Fibroblast of skin of left quadriceps (primary cell): Measurements from ENCODE around the gene SLC5A2.
A peak's percentile ranks its signal among the peaks of the same experiment; 100 is the strongest.
"Not testable (repeated sequence)": the region's sequence is repeated elsewhere in the genome, so short reads cannot be mapped to it uniquely, and the experiment has no call there.

Source experiments
- DNase-seq, 2 experiments: peaks; one replicate each; pipeline ENCODE4 v3.0.0-alpha.2; 2013; ENCODE audit warnings: low read depth in 2 of 2

The SLC5A2 gene

DNA sequence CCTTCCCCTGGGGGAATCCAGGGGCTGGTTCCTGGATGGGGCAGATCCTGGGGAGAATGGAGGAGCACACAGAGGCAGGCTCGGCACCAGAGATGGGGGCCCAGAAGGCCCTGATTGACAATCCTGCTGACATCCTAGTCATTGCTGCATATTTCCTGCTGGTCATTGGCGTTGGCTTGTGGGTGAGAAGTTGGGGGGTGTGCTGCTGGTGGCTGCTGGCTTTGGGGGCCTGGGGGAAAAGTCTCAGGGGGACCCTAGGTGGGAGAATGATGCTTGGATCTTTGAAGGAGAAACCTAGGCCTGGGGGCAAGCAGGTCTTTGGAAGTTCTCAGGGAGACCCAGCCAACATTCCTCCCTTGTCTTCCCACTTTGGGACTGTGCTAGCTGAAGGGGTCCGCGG is at the start of gene SLC5A2:
Gene SLC5A2, plus strand, starts transcription at position 43 of the 400 bp plus-strand sequence. Its CDS starts 14 bp downstream, at position 57.
- no peak for DNase-seq

DNA sequence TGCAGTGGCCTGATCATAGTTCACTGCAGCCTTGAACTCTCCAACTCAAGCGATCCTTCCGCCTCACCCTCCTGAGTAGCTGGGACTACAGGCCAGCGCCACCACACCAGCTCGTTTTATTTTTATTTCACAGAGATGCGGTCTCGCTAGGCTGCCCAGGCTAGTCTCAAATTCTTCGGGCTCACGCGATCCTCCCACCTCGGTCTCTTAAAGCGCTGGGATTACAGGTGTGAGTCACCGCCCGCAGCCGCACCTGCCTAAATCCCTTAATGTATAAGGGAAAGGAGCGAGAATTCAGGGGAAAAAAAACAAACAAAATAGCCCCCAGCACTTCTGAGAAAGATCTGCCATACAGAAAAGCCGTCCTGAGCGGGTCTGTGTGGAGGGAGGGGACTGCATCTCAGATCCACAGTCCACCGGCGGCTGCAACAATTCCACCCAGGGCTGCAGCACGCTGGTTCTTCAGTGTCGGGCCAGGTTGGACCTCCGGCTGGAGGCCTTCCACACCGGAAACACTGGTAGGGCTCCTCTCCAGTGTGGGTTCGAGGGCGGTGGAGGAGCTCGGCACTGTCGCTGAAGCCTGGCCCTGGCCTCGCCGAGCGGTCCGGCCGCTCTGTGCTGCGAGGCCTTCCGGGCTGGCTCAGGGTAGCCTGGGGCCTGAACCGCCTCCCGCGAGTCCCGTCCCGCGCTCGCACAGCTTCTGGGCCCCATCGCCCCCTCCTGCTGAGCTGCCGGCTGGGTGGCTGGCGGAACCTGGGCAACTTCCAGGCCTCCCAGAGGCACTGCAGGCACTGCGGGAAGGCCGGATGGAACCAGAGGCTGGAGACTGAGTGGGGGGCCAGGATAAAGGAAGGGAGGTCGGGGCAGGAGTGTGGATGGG is 47.3 kb upstream of the SLC5A2 start:
- DNase-seq: no peak

DNA sequence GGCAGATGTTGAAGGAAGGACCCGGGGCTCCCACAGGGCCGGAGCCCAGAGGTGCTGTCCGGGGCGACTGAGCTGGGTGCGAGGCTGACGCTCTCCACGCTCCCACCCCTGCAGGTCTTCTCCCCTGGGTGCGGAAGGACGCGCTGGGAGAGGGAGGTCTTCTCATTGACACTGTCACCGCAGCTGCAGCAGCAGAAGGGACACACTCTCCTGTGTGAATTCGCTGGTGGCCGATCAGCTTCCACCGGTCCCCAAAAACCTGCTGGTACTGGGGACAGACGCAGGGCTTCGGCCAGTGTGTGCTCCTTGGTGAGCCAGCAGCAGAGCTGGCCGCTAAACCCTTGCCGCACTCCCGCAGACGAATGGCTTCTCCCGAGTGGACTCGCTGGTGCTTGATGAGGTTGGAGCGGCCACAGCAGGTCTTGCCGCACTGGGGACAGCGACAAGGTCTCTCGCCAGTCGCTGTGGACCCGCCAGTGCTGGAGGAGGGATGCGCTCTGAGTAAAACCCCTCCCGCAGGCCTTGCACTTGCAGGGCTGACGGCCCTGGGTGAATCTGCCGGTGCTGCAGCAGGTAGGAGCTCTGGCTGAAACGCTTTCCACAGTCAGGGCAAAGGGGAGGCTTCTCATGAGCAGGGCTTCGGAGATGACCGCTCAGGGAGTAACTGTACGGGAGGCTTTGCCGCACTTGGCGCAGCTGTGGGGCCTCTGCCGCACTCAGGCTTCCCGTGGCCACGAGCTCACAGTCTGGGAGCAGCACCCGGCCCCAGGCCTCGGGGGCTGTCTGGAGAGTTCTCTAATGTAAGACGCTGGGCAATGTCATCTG is 46.5 kb upstream of the SLC5A2 start:
- DNase-seq: no peak

DNA sequence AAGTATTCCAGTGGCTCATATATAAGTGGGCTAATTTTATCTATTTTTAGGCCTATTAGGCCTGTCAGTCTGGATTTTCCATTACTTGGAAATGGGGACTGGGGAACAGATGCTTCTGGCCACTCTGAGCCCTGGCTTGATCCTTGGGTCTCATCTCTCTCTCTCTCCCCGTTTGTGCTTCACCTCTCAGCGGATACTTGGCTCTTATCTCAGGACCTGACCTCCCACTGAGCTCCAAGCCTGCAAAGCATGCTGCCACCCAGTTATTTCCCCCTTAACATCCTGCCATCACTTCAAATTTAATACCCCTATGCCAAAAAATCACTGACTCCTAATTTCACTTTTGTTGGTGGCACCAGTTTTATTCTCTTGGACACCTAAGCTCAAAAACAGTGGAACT is 44.5 kb upstream of the SLC5A2 start:
- DNase-seq: no peak

DNA sequence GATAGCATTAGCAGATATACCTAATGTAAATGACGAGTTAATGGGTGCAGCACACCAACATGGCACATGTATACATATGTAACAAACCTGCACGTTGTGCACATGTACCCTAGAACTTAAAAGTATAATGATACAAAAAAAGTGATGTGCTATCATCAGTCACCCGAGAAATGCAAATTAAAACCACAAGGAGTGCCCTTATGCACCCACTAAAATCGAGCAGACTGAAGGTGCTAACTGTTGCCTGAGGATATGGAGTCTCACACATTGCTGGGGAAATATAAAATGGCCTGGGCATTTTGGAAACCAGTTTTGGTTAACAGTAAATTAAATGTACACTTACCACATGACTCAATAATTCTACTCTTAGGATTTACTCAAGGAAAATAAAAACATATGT is 43.9 kb upstream of the SLC5A2 start:
- DNase-seq: not testable (repeated sequence)

DNA sequence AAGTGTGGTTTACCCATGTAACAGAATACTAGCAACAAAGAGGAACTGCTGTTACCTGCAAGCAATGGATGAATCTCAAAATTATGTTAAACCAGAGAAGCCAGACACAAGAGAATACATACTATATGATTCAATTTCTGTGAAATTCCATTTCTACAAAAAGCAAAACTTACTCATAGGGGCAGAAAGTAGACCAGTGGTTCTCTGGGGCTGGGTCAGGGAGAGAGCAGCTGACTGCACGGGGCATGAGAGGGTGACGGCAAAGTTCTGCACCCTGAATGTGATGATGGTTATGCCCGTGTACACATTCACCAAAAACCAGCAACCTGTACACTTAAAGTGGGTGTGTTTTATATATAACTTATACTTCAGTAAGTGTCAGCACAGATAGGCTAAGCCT is 43.4 kb upstream of the SLC5A2 start:
- DNase-seq: no peak

DNA sequence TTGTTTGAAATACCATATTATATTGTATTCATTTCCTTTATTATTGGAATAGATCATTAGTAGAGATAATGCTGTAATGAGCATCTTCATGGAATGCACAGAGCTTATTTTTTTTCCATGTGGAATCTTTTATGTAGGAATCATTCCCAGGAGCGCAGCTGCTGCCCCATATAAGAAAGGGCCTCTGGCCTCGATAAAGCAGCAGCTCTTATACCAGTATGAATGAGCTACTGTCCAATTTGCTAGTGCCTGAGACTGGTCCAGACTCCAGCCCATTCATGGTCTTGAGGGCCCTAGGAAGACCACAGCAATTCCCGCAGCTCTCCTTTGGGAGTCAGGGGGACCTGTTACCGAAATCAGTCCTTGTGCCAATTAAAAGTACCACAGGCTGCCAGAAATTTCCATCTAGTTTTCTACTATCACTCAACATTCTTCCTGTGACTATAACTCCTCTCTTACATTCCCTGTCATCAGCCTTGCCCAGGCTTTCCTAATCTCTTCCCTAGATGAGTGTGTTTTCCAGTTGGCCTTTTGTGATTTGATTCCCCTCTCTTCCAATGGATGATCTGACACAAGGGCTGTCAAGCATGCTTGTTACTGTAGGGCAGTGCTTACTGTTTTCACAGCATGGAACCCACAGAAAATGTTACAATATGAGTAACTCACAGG is 42.3 kb upstream of the SLC5A2 start:
- no peak for DNase-seq

DNA sequence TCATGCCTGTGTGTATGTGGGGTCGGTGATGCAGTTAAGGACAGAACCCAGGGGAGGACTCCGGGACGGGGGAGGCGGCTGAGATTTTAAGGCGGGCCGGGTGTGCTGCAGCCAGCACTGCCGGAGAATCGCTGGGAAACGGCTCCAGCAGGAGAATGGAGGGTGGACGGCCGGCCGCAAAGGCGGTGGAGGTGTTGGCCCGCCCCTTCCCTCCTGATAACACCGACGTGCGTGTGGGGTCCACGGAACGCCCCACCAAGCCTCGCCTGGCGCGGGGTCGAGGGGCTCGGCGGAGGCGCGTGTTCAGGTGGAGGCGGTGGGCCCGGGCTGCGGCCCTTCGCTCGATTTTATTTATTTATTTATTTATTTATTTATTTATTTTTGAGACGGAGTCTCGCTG is 41.0 kb upstream of the SLC5A2 start:
- DNase-seq: no peak

DNA sequence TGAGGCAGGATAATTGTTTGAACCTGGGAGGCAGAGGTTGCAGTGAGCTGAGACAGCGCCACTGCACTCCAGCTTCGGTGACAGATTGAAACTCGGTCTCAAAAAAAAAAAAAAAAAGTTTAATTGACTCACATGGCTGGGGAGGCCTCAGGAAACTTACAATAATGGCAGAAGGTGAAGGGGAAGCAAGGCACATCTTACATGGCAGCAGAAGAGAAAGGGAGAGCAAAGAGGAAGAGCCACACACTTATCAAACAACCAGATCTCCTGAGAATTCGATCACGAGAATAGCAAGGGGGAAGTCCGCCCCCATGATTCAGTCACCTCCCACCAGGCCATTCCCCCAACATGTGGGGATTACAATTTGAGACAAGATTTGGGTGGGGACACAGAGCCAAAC is 37.0 kb upstream of the SLC5A2 start:
- not testable (repeated sequence) for DNase-seq

DNA sequence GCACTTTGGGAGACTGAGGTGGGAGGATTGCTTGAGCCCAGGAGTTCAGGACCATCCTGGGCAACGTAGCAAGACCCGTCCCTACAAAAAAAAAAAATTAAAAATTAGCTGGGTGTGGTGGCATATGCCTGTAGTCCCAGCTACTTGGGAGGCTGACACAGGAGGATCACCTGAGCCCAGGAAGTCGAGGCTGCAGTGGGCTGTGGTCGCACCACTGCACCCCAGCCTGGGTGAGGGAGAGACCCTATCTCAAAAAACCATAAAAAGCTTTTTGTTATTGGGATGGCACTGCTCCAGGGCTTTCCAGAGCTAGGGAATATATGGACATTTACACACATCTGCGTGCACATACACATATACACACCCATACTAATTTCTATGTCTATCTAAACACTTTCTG is 31.7 kb upstream of the SLC5A2 start:
- no peak for DNase-seq

DNA sequence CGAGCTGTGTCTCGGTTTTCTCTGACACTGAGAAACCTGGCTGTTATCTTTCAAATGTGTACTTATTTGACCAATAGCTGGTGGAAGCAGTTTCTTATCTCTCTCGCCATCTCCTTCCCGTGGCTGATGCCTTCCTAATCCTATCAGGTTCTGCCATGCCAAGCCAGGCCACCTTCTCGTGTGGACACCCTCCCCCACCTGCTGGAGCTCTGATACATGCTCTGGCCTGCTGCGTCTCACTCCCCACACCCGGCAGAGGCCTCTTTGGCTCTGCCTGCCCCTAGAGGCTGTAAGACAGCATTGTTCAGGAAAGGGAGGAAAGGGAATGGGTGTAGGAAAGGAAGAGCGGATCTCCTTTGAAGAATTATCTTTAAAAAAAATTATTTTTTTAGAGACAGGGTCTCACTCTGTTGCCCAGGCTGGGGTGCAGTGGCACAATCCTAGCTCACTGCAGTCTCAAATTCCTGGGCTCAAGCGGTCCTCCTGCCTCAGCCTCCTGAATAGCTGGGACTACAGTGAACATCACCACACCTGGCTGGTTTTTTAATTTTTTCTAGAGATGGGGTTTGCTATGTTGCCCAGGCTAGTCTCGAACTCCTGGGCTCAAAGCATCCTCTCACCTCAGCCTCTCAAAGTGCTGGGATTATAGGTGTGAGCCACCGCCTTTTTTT is 31.1 kb upstream of the SLC5A2 start:
- peak in 1 of 2 experiments; percentile 48 for DNase-seq

DNA sequence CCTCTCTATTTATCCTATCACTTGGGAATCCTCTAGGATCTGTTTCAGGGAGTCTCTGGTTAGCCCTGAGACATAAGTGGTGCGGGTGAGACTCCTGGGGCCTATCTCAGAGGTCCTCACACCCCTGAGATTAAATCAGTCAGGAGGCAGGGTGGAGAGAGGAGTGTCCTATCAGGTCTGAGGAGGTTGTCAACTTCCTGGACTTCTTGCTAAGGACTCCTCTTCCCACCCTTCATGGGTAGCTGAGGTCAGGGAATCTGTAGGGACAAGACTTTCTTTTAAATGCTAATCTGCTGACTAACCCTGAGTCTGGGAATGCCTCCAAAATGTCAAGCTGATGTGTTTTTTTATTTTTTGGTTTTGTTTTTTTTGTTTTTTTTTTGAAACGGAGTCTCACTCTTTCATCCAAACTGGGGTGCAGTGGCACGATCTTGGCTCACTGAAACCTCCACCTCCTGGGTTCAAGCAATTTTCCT is 30.3 kb upstream of the SLC5A2 start:
- peak; percentile 71 to 74 for DNase-seq

DNA sequence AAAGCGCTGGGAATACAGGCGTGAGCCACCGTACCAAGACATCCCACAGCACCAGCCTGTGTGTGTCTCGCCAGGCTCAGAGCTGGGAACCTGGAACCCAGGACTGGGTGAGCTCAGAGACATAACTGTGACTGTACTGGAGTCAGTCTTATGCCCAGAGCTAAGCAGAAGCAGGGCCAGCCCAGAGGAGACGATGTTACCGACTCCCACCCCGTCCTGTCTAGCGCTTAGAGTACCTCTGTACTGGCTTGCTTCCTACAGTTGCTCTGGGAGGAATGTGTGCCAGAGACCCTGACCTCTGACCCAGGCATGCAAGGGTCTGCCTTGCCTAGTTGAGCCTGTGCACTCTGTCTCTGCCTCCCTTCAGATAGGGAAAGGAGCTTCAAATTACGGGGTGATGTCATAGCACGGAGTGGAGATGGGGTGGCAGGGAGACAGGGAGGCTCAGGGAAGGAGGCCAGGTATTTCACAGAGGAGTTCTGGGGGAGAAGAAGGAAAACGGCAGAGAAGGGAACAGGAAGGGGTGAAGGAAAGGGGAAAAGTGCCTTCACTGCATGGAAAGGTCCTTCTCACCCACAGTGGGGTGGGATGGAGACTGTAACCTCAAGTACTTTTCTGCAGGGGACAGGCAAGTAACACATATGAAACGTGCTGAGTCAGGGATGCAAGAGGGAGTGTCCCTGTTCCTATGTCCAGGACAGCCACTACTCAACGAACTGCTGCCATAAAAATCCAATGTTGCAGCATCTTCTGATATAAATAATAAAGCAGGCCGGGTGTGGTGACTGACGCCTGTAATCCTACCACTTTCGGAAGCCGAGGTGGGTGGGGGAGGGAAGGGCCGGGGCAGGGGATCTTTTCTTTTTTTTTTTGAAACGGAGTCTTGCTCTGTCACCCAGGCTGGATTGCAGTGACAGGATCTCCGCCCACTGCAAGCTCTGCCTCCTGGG is 29.4 kb upstream of the SLC5A2 start:
- DNase-seq: no peak

DNA sequence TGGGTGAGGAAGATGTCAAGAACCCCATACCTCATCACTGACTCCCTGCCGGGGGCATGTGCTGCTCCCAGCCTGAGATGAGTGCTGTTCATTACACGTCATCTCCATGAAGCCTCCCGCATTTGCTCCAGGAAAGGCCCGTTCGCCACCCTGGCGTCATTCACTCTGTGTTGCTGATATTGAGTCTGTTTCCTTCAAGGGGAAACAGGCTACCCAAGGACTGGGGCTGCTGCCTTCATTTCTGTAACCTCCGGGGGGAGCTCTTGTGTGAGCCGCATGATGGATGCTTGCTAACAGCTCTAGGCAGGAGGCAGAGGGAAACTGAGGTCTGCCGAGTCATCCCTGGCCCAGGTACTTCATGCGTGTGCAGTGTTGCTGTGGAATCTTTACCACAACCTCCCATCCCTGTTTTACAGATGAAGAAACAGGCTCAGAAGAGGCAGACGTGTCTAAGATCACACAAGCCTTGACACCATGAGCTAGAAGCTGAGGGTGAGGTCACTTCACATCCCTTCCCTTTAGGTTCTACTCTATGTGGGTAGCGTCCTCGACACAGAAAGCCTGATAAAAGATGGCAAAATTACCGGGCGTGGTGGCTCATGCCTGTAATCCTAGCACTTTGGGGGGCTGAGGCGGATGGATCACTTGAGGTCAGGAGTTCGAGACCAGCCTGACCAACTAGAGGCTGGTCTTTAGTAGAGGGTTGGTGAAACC is 27.2 kb upstream of the SLC5A2 start:
- no peak for DNase-seq

DNA sequence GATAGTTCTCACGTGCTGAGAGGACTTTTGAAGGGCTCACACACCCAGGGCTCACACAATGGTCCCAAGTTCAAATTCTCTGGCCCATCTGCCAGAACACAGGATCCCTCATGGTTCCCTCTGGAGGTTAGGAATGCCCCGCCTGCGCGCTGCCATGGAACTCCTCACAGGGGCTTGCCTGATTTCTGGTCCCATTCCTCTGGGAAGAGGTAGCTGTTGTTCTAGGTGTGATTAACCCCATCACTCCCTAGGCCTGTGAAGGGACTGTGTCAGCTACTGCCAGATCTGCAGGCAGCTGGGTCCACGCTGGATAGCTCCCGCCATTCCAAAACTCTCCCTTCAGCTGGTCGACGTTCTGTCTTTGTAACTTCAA is 25.9 kb upstream of the SLC5A2 start:
- DNase-seq: no peak

DNA sequence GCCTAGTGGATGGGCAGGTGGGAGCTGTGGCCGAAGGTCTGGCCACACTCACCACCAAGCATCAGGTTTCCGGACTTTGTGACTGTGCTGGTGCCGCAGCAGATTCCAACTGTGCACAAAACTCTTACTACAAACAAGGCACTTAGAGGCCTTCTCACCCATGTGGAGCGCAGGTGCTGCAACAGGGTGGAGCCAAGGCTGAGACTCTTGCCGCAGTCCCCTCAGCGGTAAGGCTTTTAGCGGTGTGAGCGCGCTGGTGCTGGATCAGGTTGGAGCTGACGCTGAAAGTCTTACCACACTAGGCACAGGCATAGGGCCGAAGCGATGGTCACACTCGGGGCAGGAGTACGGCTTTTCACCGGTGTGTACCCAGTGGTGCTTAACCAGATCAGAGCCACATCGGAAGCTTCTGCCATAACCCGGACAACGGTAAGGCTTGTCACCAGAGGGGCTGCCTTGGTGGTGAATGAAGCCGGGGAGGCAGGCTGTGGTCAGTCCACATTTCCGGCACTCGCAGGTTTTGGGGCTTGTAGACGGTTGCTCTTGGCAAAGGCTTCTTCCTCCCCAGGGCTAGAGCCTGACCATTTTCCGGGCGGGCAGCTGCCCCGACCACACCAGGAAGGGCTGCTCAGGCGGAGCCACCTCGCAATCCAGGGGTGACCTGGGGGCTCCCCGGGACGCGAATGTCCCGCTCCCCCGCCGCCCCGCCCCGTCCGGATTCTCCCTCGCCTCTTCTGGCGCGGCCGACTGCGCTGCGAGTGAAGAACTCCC is 24.7 kb upstream of the SLC5A2 start:
- no peak for DNase-seq

DNA sequence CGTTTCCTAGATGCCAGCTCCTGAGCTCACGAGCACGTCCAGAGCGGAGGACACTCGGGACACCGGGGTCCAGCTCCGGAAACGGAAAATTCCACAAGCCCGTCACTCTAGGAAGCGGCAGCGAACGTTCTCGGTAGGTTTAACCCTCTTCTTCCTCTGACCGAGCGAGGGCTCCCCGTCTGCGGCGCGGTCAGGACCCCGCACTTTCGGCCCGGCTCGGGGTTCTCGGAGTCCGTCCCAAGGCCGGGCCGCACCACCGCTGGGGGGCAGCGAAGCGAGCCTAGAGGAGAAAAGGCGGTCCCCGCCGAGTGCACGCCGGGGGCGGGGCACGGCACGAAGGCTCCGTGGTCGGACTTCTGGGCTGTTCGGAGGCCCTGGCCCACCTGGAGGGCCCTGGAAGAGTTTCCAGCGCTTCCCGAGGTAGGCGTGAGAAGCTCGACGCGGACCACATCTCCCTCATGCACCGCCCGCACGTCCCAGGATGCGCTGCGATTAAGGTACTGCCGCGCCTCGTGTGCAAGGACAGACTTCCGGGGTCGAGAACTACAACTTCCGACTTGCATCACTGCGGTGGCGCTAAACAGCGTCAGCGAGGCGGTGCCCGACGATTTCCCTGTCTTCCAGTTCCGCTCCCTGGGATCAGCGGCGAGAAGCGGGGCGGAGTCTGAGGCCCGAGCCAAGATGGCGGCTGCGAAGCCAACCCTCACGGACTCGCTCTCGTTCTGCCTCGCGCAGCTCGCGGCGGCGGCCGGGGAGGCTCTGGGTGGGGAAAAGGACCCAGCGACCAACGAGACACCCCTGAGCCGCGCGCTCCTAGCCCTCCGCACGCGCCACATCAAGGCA is 23.9 kb upstream of the SLC5A2 start, which contains the start of gene ARMC5:
Gene ARMC5, plus strand, starts transcription at position 658 of the 843 bp plus-strand sequence. Its CDS starts 24 bp downstream, at position 682.
- peak; percentile 96 for DNase-seq
